Measurements from ENCODE around the gene ANKRD18A.
A peak's percentile ranks its signal among the peaks of the same experiment; 100 is the strongest.
"Not testable (repeated sequence)": the region's sequence is repeated elsewhere in the genome, so short reads cannot be mapped to it uniquely, and the experiment has no call there.

The ANKRD18A gene

DNA sequence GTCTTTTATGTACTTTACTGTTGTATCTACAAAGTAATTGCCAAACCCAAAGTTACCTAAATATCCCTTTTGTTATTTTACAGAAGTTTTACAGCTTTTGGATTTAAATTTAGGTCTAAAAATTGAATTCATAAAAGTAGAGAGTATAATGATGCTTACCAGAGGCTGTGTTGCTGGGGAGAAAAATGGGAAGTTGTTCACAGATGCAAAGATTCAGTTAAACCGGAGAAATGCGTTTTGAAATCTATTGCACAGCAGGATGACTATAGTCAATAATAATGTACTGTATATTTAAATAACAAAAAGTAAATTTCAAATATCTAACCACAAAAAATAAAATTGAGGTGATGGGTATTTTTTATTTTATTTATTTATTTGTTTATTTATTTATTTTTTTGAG is 2.6 kb upstream of the ANKRD18A start:
- DNase-seq = no peak

DNA sequence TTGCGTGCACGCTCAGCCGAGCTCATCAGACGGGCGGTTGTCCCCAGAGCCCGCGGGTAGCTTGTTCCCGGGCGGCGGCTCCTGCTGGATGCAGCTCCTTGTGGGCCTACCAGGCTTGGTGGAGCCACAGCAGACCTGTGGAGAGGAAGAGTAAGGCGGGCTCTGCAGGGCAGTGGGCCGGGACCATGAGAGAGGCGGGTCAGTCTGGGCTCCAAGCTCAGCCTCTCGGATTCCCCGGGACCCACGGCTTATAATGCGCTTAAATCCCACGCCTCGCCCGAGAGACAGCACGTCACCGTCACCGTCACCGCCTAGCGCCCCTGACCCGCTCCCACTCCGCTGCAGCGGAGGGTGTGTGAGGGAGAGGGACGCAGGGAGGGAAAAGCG is 1.9 kb upstream of the ANKRD18A start:
- peak in 1 of 2 experiments; percentile 6 for DNase-seq

DNA sequence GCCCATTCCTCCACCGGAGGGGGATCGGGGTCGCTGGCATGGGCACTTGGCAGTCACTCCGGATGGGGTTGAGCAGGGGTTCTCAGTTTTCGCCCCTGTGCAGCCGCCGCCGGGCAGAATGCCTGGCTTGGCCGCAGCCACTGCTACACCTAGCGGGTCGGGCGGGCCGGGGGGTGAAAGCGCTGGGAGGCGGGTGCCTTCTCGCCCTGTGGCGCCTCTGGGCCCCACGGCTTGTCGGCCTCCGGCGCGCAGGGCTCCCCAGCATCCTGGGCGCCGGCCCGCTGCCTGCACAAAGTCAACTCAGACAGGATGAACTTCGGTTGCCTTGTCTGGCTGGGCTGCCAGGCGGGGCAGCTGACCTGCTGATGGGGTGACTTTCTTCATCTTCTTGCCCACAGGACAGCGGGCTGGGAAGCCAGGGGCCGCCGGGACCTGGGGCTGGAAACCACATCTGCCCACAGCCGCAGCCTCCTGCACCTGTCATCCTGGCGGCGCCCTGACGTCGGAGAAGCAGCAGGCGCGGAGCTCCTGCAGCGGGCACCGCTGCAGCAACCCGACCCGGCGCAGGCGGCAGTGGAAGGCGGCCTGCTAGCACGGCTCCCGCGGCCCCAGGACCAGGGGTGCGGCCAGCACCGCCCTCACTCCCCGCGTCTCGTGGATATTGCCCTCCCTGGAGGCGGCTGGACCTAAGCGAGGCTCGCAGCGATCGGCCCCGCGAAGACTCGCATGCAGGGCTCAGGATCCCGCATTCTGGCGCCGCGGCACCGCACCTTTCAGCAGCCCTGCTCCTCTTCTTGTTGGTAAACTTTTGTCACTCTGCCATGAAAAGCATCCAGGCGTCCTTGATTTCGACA is 1.3 kb upstream of the ANKRD18A start:
- DNase-seq = peak; percentile 38 to 39

DNA sequence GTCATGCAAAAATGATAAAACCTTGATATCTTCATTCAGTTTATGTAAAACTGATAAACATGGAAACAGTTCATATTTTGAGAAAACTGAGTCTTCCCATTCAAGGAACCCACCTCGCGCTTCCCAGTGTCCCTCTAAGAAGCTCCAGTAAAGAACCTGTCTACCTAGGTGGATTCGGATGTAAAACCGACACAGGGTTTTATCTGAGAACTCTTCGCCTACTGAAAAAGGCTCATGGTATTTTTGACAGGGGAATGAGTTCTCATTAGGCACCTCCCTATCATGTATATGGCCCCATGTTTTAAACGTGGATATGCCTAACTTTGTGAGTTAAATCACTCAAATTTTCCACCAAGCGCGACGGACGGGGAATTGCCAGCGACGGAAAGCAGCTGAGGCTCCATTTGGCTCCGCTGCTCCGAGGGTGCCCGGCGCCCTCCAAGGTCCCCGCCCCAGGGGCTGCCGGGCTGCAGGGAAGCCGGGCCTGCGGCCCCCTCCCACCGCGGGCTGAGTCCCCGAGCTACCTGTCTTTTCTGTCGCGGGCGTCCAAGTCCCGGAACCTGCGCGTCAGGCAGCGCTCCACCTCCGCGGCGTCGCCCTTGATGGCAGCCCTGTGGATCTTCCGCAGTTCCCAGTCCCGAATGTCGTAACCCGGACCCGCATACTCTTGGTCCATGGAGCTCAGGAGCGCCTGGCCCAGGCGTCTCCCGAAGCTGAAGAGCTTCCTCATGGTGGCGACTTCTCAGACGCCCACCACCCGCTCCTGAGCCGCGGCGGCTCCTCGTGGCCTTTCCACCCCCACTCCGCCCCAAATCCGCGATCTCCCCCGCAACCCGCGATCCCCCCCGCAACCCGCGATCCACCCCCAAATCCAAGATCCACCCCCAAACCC is 594 bp downstream of the ANKRD18A start:
- peak; percentile 46 to 50 for DNase-seq

DNA sequence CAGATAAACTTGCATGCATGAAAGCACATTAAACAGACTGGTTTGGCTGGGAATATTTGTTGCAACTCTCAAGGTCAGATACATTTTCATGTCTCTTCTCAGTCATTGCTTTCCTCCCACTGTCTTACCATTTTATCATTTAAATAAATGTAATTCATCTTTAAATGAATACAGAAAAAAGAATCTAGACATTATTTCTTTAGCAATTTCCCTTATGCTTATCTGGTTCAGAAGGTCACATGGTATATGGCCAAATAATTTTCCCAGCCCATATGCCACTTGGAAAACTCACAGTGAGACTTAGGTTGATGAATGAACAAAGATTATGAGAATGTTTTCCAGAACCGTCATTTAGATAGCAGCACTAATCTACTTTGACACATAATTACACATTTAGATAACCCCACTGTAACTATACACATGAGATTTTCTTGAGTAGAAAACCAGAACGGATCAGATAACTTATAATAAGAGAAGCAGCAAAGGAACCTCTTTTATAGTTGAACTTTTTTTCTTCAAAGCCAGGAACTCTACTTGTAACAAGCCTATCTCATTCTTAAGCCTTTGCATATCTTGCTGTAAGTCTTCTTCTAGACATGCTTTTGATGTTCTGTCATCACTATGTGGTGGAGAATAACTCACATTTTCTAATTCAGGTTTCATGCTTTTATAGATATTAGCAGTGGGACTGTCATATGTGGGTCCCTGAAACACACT is 22.2 kb downstream of the ANKRD18A start:
- not testable (repeated sequence) for DNase-seq

DNA sequence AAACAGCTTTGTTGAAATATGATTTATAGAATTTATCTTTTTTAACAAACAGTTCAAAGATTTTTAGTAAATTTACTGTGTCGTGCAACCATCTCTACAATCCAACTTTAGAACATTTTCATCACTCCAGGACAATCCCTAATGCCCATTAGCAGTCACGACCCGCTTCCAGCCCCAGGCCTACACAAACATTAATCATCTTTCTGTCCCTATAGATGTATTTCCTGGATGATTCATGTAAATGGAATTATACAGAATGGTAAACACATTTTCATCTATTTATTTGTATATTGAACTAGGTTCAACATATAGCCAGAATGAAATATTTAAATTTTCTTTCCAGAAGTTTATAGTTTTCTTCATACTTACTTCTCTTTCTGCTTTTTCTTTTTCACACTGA is 25.3 kb downstream of the ANKRD18A start:
- not testable (repeated sequence) for DNase-seq

DNA sequence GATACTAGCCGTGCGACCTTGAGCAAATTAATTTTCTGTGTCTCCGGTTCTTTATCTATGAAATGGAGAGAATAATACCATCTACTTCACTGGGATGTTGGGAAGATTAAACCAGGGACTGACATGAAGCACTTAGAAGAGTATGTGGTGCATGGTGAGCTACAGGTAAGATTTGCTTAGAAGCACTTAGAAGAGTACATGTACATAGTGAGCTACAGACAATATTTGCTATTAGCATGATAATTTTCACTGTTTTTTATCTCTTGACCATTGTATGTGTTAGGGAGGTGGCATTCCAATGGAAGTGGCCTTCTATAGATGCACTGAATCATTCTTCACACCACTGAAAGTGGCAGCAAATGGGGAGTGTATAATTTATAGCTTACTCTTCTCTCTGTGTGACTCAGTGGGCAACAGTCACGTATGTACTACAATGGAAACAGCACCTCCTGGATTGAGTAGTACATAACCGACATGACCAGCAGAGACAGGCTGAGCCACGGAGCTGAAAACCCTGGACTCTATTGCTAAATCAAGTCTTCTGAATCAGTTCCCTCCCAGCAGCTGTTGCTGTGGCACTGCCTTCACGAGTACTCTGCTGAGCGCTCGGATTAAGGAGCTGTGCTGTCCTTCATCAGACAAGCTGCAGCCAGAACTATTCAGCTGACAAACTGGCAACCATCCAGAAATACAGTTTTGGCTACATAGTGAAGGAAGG is 28.9 kb downstream of the ANKRD18A start:
- DNase-seq = not testable (repeated sequence)

DNA sequence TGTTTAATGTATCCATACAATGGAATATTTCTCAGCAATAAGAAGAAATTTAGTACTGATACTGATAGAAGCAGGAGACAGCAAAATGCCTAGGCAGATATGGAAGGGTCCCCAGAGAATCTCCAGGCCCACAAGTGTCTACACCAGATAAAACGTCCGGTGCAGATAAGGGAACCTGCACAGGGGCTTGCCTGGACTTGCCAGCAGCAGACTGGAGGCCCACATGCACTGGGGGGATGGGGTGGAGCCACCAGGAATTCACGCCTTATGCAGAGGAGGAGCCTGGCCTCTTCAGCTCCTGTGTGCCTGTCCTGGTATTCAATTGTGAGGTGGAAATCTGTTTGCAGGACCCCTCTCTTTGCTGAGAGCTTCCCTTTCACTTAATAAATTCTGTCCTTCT is 36.6 kb downstream of the ANKRD18A start:
- not testable (repeated sequence) for DNase-seq

DNA sequence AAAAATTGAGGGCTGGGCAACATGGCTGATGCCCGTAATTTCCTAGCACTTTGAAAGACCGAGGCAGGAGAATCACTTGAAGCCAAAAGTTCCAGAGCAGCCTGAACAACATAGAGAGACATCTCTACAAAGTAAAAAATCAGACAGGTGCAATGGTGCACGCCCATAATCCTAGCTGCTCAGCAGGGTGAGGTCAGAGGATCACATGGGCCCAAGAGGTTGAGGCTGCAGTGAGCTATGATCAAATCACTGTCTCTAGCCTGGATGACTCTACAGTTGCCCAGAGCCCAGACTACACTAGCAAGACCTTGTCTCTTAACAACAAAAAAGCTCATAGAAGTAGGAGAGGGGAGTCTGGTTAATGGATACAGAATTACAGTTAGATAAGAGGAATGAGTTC is 40.3 kb downstream of the ANKRD18A start:
- not testable (repeated sequence) for DNase-seq

DNA sequence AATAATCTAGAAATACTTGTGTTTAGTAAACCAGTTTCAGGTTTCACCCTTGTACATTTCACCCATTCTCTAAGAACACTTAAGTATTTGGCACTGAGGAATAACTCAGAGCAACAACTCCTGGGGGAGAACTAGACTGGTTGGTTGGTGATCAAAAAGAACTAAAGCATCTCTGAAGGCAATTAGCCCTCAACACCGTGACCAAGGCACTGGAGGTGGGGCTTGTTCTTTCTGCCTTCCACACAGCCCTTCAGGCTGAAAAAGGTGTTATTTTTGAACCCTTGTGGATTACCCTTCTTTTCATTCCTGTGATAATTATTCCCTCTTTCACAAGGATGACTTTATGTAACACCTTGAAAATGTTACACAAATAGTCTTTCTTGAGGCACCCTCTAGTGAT is 44.2 kb downstream of the ANKRD18A start:
- DNase-seq = not testable (repeated sequence)

DNA sequence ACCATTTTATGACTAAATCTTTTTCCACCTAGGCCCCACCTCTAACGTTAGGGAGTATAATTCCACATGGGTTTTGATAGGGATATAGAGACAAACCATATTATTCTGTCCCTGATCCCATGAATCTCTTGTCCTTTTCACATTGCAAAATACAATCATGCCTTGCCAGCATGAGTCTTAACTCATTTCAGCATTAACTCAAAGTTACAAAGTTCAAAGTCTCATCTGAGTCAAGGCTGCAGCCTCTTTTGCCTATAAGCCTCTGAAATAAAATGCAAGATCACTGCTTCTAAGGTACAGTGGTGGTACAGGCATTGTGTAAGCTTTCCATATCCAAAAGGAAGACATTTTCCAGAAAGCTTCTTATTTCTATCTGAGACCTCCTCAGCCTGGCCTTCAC is 54.3 kb downstream of the ANKRD18A start:
- not testable (repeated sequence) for DNase-seq

DNA sequence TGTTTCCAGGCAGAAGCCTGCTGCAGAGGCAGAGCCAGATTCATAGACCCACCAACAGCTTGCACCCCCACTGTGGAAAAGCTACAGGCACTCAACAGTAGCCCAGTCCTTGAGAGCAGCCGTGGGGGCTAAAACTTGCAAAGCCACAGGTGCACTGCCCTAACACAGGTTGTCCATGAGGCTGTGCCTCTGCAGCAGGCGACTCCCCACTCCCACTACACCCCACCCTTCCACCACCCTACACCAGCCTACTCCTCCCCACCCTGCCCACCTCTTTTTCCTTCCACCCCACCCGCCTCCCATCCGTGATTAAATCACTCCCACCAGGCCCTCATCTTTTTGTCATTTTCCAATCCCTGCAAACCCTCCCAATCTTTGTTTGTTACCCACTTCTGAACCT is 55.2 kb downstream of the ANKRD18A start:
- DNase-seq = not testable (repeated sequence)

DNA sequence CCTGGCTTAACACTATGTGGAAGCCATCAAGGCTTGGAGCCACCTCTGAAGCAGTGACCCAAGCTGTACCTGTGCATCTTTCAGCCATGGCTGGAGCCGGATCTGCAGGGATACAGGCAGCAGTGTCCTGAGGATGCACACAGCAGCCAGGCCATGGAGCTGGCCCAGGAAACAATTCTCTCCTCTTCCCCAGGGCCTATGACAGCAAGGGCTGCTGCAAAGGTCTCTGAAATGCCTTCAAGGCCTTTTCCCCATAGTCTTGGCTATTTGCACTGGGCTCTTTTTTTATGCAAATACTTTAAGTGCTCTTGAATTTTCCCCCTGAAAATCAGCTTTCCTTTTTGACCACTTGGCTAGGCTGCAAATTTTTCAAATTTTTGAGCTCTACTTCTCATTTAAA is 56.5 kb downstream of the ANKRD18A start:
- not testable (repeated sequence) for DNase-seq

DNA sequence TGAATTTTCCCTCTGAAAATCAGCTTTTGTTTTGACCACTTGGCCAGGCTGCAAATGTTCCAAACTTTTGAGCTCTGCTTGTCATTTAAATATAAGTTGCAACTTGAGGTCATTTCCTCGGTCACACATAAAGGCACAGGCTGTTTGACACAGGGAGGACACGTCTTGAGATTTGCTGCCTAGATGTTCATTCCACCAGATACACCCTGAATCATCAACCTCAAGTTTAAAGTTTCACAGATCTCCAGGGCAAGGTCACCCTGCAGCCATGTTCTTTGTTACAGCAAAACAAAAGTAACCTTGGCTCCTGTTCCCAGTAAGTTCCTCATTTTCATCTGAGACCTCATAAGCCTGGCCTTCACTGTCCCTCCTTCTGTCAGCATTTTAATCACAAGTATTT is 59.3 kb downstream of the ANKRD18A start:
- DNase-seq = not testable (repeated sequence)

DNA sequence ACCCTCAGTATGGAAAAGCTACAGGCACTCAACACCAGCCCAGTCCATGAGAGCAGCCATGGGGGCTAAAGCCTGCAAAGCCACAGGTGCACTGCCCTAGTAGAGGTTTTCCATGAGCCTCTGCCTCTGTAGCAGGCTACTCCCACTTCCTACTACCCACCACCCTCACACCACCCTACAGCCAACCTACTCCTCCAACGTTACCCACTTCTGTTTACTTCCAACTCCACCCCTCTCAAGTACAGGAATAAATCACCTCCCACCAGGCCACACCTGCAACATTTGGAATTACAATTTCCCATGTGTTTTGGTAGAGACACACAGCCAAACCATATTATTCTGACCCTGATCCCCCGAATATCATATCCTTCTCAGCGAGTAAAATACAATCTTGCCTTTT is 61.2 kb downstream of the ANKRD18A start:
- DNase-seq = not testable (repeated sequence)

DNA sequence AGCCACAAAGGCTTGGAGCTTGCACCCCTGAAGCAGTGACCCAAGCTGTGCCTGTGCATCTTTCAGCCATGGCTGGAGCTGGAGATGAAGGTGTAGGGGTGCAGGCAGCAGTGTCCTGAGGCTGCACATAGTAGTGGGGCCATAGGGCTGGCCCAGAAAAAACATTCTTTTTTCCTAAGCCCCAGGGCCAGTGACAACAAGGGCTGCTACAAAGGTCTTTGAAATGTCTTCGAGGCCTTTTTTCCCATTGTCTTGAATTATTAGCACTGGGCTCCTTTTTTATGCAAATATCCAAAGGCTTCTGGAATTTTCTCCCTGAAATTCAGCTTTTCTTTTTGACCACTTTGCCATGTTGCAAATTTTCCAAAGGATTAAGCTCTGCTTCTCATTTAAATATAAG is 62.6 kb downstream of the ANKRD18A start:
- not testable (repeated sequence) for DNase-seq

DNA sequence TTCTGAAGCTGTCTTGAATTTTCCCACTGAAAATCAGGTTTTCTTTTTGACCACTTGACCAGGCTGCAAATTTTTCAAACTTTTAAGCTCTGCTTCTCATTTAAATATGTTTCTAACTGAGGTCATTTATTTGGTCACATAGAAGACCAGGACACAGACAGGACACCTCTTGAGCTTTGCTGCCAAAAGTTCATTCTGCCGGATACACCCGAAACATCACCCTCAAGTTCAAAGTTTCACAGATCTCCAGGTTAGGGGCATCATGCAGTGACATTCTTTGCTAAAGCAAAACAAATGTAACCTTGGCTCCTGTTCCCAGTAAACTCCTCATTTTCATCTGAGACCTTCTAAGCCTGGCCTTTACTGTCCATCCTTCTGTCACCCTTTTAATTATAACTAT is 65.4 kb downstream of the ANKRD18A start:
- not testable (repeated sequence) for DNase-seq

DNA sequence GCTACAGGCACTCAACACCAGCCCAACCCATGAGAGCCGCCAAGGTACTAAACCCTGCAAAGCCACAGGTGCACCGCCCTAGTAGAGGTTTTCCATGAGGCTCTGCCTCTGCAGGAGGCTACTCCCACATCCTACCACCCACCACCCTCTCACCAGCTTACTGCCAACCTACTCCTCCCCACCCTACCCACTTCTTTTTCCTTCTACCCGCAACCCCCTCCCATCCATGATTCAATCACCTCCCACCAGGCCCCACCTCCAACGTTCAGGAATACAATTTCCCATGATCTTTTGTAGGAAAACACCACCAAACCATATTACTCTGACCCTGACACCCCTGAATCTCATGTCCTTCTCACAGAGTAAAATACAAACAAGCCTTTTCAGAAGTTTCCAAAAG is 67.4 kb downstream of the ANKRD18A start:
- DNase-seq = not testable (repeated sequence)

DNA sequence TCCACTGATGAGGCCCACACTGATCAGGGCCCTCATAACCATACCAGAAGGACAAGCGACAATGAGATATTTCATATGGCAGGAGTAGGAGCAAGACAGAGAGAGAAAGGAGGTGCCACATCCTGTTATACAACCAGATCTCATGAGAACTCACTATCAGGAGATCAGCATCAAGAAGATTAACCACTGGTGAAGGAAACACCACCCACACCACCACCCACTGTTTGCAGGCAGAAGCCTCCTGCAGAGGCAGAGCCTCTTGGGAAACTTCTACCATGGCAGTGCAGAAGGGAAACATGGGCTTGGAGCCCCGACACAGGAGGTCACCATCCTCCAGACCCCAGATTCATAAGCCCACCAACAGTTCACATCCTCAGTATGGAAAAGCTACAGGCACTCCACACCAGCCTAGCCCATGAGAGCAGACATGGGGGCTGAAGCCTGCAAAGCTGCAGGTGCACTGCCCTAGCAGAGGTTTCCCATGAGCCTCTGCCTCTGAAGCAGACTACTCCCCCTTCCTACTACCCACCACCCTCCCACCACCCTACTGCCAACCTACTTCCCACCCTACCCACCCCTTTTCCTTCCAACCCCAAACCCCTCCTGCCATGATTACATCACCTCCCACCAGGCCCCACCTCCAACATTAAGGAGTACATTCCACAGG is 73.8 kb downstream of the ANKRD18A start:
- peak; percentile 32 to 47 for DNase-seq

DNA sequence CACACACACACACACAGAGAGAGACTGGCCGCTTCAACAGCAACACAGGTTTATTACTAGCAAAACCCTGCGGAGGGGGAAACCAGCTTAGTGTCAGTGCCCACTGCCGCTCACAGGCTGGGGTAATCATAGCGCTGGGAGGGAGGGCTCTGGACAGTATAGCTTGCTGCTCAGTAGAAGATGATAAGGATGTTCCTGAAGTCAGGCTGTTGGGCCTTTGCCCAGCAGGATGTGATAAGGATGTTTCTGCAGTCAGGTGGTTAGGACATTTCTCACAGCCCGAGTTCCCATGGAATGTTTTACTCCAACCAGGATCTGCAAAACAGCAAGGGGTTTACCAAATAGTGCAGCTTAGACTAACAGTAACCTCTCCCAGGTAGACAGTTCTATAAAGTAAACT is 79.9 kb downstream of the ANKRD18A start:
- DNase-seq = not testable (repeated sequence)

DNA sequence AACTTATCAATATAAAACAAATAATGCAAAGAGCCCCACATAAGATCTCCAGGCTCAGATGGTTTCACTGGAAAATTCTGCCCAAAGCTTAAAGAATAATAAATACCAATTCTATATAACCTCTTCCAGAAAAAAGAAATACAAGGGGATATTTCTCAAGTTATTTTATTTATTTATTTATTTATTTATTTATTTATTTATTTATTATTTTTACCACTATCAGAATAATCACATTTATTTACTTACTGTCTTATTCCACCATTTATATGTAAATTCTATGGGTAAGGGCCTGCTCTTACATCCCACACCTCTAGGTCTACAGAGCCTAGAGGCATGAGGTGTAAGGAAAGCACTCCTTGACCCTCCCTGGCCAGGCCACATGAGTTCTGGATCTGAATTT is 91.1 kb downstream of the ANKRD18A start:
- no peak for DNase-seq

DNA sequence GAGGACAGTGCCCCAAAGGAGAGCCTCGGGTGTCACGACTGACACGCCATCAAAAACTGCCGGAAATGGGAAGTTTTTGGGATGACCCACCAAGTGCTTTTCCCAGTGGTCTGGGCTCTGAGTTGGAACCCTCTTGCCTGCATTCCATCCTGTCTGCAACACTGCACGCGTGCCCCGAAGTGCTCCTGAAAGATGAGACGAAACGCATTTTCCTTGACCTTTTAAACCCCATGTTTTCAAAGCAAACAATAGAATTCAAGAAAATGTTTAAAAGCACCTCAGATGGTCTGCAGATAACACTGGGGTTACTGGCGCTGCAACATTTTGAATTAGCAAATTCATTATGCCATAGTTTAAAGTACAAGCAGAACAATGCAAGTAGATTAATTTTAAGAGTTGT is 92.9 kb downstream of the ANKRD18A start:
- DNase-seq = no peak
